OCI-LY7 (cell line): ENCODE data around the gene ZNF205. TPM values are rescaled to one million over a fixed set of nuclear protein-coding genes. Genes with fewer than 3 reads are reported as not detected.
A peak's percentile ranks its signal among the peaks of the same experiment; 100 is the strongest.

Source experiments
- BruUV-seq: library from RNA; stranded (reverse); fragments of 400-500 nt; replicated peaks from 2 replicates; lab custom pipeline; 2021; lab: Mats Ljungman, UMichigan
- CTCF ChIA-PET: fragments of 300-600 bp; sonication (Branson Sonifier 250); formaldehyde crosslinking; loops from one replicate; lab custom pipeline; 2022; ENCODE audit warnings: antibody characterized with exemption; ENCODE audit not compliant: unreplicated experiment; lab: Charles Lee
- POLR2A ChIA-PET: fragments of 300-600 bp; sonication (Branson Sonifier 250); formaldehyde crosslinking; loops from one replicate; lab custom pipeline; 2022; ENCODE audit warnings: antibody characterized with exemption; lab: Charles Lee
- DNase-seq: peaks from one replicate; pipeline ENCODE4 v3.0.0-alpha.2; 2015; ENCODE audit warnings: low spot score
- H2AFZ ChIP-seq: fragments of 200-600 bp; sonication (generic), shearing (Covaris generic); 2 replicates; pipeline ENCODE4 v1.6.1; 2014; ENCODE audit warnings: mild to moderate bottlenecking, antibody characterized with exemption, low read length, moderate library complexity
- H3K27ac ChIP-seq: fragments of 200-600 bp; sonication (generic); 2 replicates; pipeline ENCODE4 v1.5.1; 2014; ENCODE audit warnings: mixed run types, low read depth, mild to moderate bottlenecking, moderate library complexity, low read length, inconsistent platforms; ENCODE audit not compliant: poor library complexity, severe bottlenecking
- H3K36me3 ChIP-seq: fragments of 200-600 bp; sonication (generic); 2 replicates; pipeline ENCODE4 v1.6.1; 2014; ENCODE audit warnings: mild to moderate bottlenecking, antibody characterized with exemption, low read length, moderate library complexity, mixed read lengths; ENCODE audit not compliant: insufficient read depth
- H3K4me1 ChIP-seq: fragments of 200-600 bp; sonication (generic); 2 replicates; pipeline ENCODE4 v1.5.1; 2014; ENCODE audit warnings: mild to moderate bottlenecking, low read length; ENCODE audit not compliant: insufficient read depth, poor library complexity, severe bottlenecking
- H3K4me2 ChIP-seq: fragments of 200-600 bp; sonication (generic); 2 replicates; pipeline ENCODE4 v1.6.1; 2014; ENCODE audit warnings: mild to moderate bottlenecking, low read length
- H3K4me3 ChIP-seq: fragments of 200-600 bp; sonication (generic); 2 replicates; pipeline ENCODE4 v1.5.1; 2014; ENCODE audit warnings: mild to moderate bottlenecking, low read depth, low read length; ENCODE audit not compliant: poor library complexity, severe bottlenecking
- H3K79me2 ChIP-seq: fragments of 200-600 bp; sonication (generic); 2 replicates; pipeline ENCODE4 v1.6.1; 2016; ENCODE audit warnings: low read depth, mild to moderate bottlenecking, low read length, moderate library complexity, mixed read lengths; ENCODE audit not compliant: insufficient read depth
- H3K9me2 ChIP-seq: fragments of 200-600 bp; sonication (generic); 2 replicates; pipeline ENCODE4 v1.6.1; 2016; ENCODE audit warnings: mild to moderate bottlenecking, low read length, mixed read lengths; ENCODE audit not compliant: insufficient read depth
- H3K9me3 ChIP-seq: fragments of 200-600 bp; sonication (generic); 2 replicates; pipeline ENCODE4 v1.6.1; 2014; ENCODE audit warnings: mild to moderate bottlenecking, mixed run types, low read length, mixed read lengths
- H4K20me1 ChIP-seq: fragments of 200-600 bp; sonication (generic); 2 replicates; pipeline ENCODE4 v1.6.1; 2014; ENCODE audit warnings: mild to moderate bottlenecking, antibody characterized with exemption, low read length, moderate library complexity, mixed read lengths; ENCODE audit not compliant: insufficient read depth
- CTCF ChIP-seq: fragments of 200-600 bp; sonication (generic); conservative IDR thresholded peaks from 2 replicates; pipeline ENCODE4 v1.5.1; 2014; ENCODE audit warnings: mild to moderate bottlenecking, antibody characterized with exemption, low read length, moderate library complexity, mixed read lengths
- EZH2phosphoT487 ChIP-seq: fragments of 200-600 bp; sonication (generic); IDR thresholded peaks from 2 replicates; pipeline ENCODE4 v1.6.1; 2018; ENCODE audit warnings: low read depth, borderline replicate concordance, mild to moderate bottlenecking, mixed run types, antibody characterized with exemption, low read length, moderate library complexity, mixed read lengths
- intact Hi-C: fragments of 100-400 bp; cut with micrococcal nuclease; formaldehyde crosslinking; loops from one replicate; pipeline ENCODE4 v1.10.0; 2022; ENCODE audit not compliant: unreplicated experiment
- total RNA-seq, 2 experiments: library from RNA; depleted of rRNA in 1 of 2; stranded (reverse); fragments of >200 nt in 1 of 2; shearing (Covaris generic) in 1 of 2; gene quantifications; 2 replicates each; pipeline ENCODE4 v1.2.3, GENCODE V29; 2014 to 2022

The ZNF205 gene
- total RNA-seq, 2 experiments from 2014 or later: 0.30 to 1.2 TPM

GRCh38 chr16:3112881-3113574, 642 bp downstream of the ZNF205 start:
- Histone ChIP-seq H3K27ac (no peak overlapping the region), H2AFZ (peak overlapping the region; percentile 1; the same call in 1 of the 2 replicates), H3K9me3 (no peaks in the 10 kb centered on the region), H3K4me2 (peak overlapping the region; percentile 48; the same call in 1 of the 2 replicates), H3K4me3 (peak overlapping the region; percentile 59), H3K36me3 (no peaks in the 10 kb centered on the region), H4K20me1 (no peaks in the 10 kb centered on the region), H3K79me2 (no peaks in the 10 kb centered on the region), H3K4me1 (no peaks in the 10 kb centered on the region), H3K9me2 (no peaks in the 10 kb centered on the region)
- BruUV-seq: no TSS peak
- POLR2A ChIA-PET: no interaction called here
- CTCF ChIA-PET: no interaction called here
- intact Hi-C loops: no loop called here
- DNase-seq: no peak
- TF ChIP-seq CTCF (no peak), EZH2phosphoT487 (no peak)

GRCh38 chr16:3113765-3114479, 1.5 kb downstream of the ZNF205 start:
- no peaks in the 10 kb centered on the region for H3K9me2 ChIP-seq
- ChIA-PET CTCF (no interaction called here), POLR2A (no interaction called here)
- no peaks in the 10 kb centered on the region for H3K4me1 ChIP-seq
- no peaks in the 10 kb centered on the region for H3K79me2 ChIP-seq
- no TSS peak for BruUV-seq
- H3K27ac ChIP-seq: no peak overlapping the region
- intact Hi-C loops: no loop called here
- no peaks in the 10 kb centered on the region for H3K36me3 ChIP-seq
- H4K20me1 ChIP-seq: no peaks in the 10 kb centered on the region
- TF ChIP-seq CTCF: peak; percentile 35; the same call in 1 of the 2 replicates
- no peak for TF ChIP-seq EZH2phosphoT487
- no peak overlapping the region for H3K4me3 ChIP-seq
- H3K9me3 ChIP-seq: no peaks in the 10 kb centered on the region
- no peak for DNase-seq
- H2AFZ ChIP-seq: no peak overlapping the region
- no peak overlapping the region for H3K4me2 ChIP-seq

- Histone ChIP-seq H3K27ac (no peak overlapping the region), H4K20me1 (no peaks in the 10 kb centered on the region), H3K36me3 (no peaks in the 10 kb centered on the region), H3K4me1 (no peaks in the 10 kb centered on the region), H3K4me3 (no peak overlapping the region), H3K4me2 (no peak overlapping the region), H3K9me2 (no peaks in the 10 kb centered on the region), H3K9me3 (no peaks in the 10 kb centered on the region), H3K79me2 (no peaks in the 10 kb centered on the region), H2AFZ (no peak overlapping the region)
- POLR2A ChIA-PET: no interaction called here
- TF ChIP-seq EZH2phosphoT487: no peak
- BruUV-seq: no TSS peak
- intact Hi-C loops: no loop called here
- CTCF ChIA-PET: no interaction called here
- DNase-seq: no peak
Observed at GRCh38 chr16:3115003-3115402, 2.6 kb downstream of the ZNF205 start.
